Measurements from ENCODE around the gene SNX30. TPM values are rescaled to one million over a fixed set of nuclear protein-coding genes. Genes with fewer than 3 reads are reported as not detected.
A peak's percentile ranks its signal among the peaks of the same experiment; 100 is the strongest.

SNX30 gene
- total RNA-seq, 1 donor from 2014 or later: 12.8 TPM

DNA sequence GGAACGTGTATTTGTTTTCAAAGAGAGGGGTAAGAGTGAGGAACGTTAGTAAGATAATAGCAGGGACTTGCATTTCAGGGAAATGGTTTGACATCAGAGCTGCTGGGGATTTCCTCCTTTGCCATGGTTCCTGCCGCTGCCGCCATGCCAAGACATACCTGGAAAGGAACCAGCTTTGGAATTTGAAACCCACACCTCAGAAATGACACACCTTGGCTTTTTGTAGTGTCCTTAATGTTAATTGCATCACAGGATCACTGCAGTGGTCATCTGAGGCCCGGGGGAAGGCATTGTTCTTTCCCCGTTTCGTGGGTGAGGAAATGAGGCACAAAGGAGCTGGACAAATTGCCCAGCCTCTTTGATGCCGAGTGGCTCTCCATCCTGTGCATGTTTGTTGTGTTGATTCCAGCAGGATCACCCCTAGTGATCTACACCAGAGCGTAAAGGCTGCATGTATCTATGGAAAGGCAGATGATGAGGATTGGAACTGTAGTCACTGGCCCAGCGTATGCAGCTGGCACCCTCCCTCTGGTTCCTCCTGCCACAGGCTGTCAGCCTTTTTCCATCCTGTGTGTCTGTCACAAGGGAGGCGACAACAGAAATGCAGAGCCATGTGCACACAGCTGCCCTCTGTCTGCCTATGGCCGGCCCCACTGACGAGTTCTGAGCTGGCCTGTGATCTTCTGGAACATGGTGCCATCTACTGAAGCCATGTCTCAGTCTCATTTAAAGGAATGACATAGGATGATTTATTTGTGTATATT, 102.4 kb downstream of the SNX30 start:
- Mint-ChIP-seq H3K27ac (ENCODE audit: unreplicated experiment) (peak overlapping the region; percentile 6), H3K27me3 (ENCODE audit: unreplicated experiment) (peaks cover 8% of the 10 kb centered on the region), H3K4me1 (ENCODE audit: unreplicated experiment) (peaks cover 9% of the 10 kb centered on the region), H3K9me3 (ENCODE audit: unreplicated experiment) (no peaks in the 10 kb centered on the region), H3K4me3 (ENCODE audit: unreplicated experiment) (no peak overlapping the region), H3K36me3 (ENCODE audit: low read depth, unreplicated experiment) (peaks cover 9% of the 10 kb centered on the region)
- DNase-seq (ENCODE audit: low spot score): no peak
- TF ChIP-seq CTCF (IDR thresholded peaks at IDR 0.05; ENCODE audit: unreplicated experiment): no peak

DNA sequence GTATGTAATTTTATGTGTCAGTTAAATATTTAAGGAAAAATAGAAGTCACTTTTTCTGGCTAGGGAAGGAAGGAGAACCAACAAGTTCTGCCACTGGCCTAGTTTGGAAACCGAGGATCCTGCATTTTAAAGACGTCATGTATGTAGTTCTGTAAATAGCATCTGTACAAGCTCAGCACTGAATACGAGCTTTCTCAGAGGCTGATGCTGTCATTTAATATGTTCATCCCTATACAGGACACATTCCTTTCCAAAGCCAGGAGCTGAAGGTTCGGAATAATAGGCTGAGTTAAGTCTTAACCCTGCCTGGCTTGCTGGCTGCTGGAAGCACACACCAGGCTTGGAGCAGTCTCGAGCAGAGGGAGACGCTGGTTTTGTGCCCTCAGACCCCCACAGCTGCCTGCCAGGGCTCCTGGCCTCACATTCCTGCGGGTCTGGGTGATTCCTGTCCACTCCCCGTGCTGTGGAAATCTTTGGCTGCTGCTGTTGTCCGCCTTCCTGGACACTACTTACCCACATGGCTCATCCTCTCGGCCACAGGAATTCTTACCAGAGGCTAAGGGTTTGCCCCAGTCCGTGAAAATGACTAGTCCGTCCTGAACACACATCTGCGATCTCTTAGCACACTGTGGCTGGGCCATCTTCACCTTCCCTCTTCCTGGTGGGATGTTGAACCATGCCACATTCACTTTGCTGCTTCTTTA, 103.5 kb downstream of the SNX30 start:
- no peak overlapping the region for H3K27ac Mint-ChIP-seq (ENCODE audit: unreplicated experiment)
- no peak for DNase-seq (ENCODE audit: low spot score)
- peaks cover 8% of the 10 kb centered on the region for H3K27me3 Mint-ChIP-seq (ENCODE audit: unreplicated experiment)
- H3K4me3 Mint-ChIP-seq (ENCODE audit: unreplicated experiment): no peak overlapping the region
- H3K9me3 Mint-ChIP-seq (ENCODE audit: unreplicated experiment): no peaks in the 10 kb centered on the region
- H3K4me1 Mint-ChIP-seq (ENCODE audit: unreplicated experiment): peaks cover 9% of the 10 kb centered on the region
- no peak for TF ChIP-seq CTCF (IDR thresholded peaks at IDR 0.05; ENCODE audit: unreplicated experiment)
- H3K36me3 Mint-ChIP-seq (ENCODE audit: low read depth, unreplicated experiment): peaks cover 9% of the 10 kb centered on the region

DNA sequence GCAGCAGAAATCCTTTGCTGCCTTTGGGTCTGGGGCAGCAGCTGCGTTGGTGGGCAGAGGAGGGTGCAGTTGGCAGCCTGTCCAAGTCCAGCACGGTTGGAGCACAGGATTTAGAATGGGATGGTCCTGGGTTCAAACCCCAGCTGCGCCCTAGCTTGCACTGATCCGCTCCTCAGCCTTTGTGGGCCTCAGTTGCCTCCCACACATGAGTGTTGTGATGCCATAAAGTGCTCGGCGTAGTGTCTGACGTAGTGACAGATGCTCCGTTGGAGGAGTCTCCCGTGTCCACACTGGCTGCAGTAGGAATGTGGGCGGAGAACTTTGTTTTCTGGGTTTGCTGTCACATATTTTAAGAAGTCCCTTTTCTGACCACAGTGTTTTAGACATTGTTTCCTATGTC, 104.1 kb downstream of the SNX30 start:
- H3K27ac Mint-ChIP-seq (ENCODE audit: unreplicated experiment): no peak overlapping the region
- H3K4me3 Mint-ChIP-seq (ENCODE audit: unreplicated experiment): no peak overlapping the region
- peaks cover 9% of the 10 kb centered on the region for H3K36me3 Mint-ChIP-seq (ENCODE audit: low read depth, unreplicated experiment)
- TF ChIP-seq CTCF (IDR thresholded peaks at IDR 0.05; ENCODE audit: unreplicated experiment): no peak
- H3K9me3 Mint-ChIP-seq (ENCODE audit: unreplicated experiment): no peaks in the 10 kb centered on the region
- no peak for DNase-seq (ENCODE audit: low spot score)
- H3K4me1 Mint-ChIP-seq (ENCODE audit: unreplicated experiment): peaks cover 9% of the 10 kb centered on the region
- peaks cover 8% of the 10 kb centered on the region for H3K27me3 Mint-ChIP-seq (ENCODE audit: unreplicated experiment)

GRCh38 chr9:112856200-112856599, 105.6 kb downstream of the SNX30 start:
- DNase-seq (ENCODE audit: low spot score): no peak
- Mint-ChIP-seq H3K4me3 (ENCODE audit: unreplicated experiment) (no peak overlapping the region), H3K27me3 (ENCODE audit: unreplicated experiment) (peaks cover 8% of the 10 kb centered on the region), H3K9me3 (ENCODE audit: unreplicated experiment) (no peaks in the 10 kb centered on the region), H3K36me3 (ENCODE audit: low read depth, unreplicated experiment) (peaks cover 5% of the 10 kb centered on the region), H3K4me1 (ENCODE audit: unreplicated experiment) (peaks cover 9% of the 10 kb centered on the region), H3K27ac (ENCODE audit: unreplicated experiment) (no peak overlapping the region)
- TF ChIP-seq CTCF (IDR thresholded peaks at IDR 0.05; ENCODE audit: unreplicated experiment): no peak

DNA sequence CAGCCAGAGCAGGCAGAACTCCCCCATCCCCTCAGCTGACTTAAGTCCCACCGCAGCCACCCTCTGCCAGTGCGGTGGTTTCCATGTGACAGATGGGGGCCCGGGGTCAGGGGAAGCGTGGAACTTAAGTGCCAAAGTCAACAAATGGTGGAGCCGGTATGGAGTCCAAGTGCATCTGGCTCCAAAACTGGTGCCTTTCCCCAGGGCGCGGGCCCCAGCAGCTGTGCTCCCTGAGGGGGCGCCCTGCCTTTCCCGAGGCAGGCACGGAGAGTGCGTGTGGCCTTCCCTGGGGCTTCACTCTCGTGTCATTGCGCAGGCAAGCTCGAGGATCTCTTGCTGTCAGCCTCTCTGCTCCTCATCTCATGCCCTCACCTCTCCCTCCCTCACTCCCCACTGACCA, 106.3 kb downstream of the SNX30 start:
- peaks cover 11% of the 10 kb centered on the region for H3K4me1 Mint-ChIP-seq (ENCODE audit: unreplicated experiment)
- no peak for TF ChIP-seq CTCF (IDR thresholded peaks at IDR 0.05; ENCODE audit: unreplicated experiment)
- H3K9me3 Mint-ChIP-seq (ENCODE audit: unreplicated experiment): no peaks in the 10 kb centered on the region
- H3K4me3 Mint-ChIP-seq (ENCODE audit: unreplicated experiment): no peak overlapping the region
- H3K27me3 Mint-ChIP-seq (ENCODE audit: unreplicated experiment): peaks cover 8% of the 10 kb centered on the region
- no peaks in the 10 kb centered on the region for H3K36me3 Mint-ChIP-seq (ENCODE audit: low read depth, unreplicated experiment)
- no peak for DNase-seq (ENCODE audit: low spot score)
- H3K27ac Mint-ChIP-seq (ENCODE audit: unreplicated experiment): no peak overlapping the region
